ENCODE measurements around the gene ZDHHC5. TPM values are rescaled to one million over a fixed set of nuclear protein-coding genes. Genes with fewer than 3 reads are reported as not detected.

ZDHHC5 gene
- polyA plus RNA-seq, 2 of the 4 experiments (the other 2 are of a cell fraction): 44.1 to 63.8 TPM

- Histone ChIP-seq H3K4me1 (peaks cover 18% of the 10 kb centered on the region), H3K27ac (peak overlapping the region; percentile 96), H3K4me3 (peak overlapping the region; percentile 86), H3K9me3 (no peaks in the 10 kb centered on the region), H3K4me2 (peak overlapping the region; percentile 83)
- peak; percentile 93 for TF ChIP-seq PBX3 (IDR thresholded peaks at IDR 0.05)
- no peak for TF ChIP-seq CBX2 (IDR thresholded peaks at IDR 0.05; ENCODE audit: borderline replicate concordance, low read depth)
- TF ChIP-seq NPAS2 (CRISPR knock-in tag; IDR thresholded peaks at IDR 0.05; ENCODE audit: borderline replicate concordance): no peak
- TF ChIP-seq JUN (IDR thresholded peaks at IDR 0.05): peak in 1 of 2 experiments; percentile 47; a peak in 2 of 5 replicates
- TF ChIP-seq GATA3 (IDR thresholded peaks at IDR 0.05; ENCODE audit: borderline replicate concordance): peak; percentile 69
- peak; percentile 74 for TF ChIP-seq POLR2A (IDR thresholded peaks at IDR 0.05; ENCODE audit: low read length)
- 0 out of 2 replicates have a peak, but pooled peaks have one; percentile 36 for TF ChIP-seq E2F6 (IDR thresholded peaks at IDR 0.05; ENCODE audit: borderline replicate concordance, low read depth)
- TF ChIP-seq CEBPB (IDR thresholded peaks at IDR 0.05): peak in 1 of 2 experiments; percentile 59; a peak in 1 of 4 replicates
- no peak for TF ChIP-seq KDM1A (IDR thresholded peaks at IDR 0.05; ENCODE audit: low read depth)
- TF ChIP-seq MAZ (IDR thresholded peaks at IDR 0.05; ENCODE audit: borderline replicate concordance, low read depth, low read length): peak; percentile 20; the same call in 1 of the 2 replicates
- no peak for TF ChIP-seq ZC3H11A (IDR thresholded peaks at IDR 0.05)
- peak; percentile 68; the same call in 1 of the 2 replicates for TF ChIP-seq PHF8 (IDR thresholded peaks at IDR 0.05; ENCODE audit: borderline replicate concordance, low read depth)
- TF ChIP-seq MAX (IDR thresholded peaks at IDR 0.05): peak; percentile 62; the same call in 1 of the 2 replicates
- no peak for TF ChIP-seq HEYL (CRISPR knock-in tag; IDR thresholded peaks at IDR 0.05)
- peak; percentile 66; the same call in 1 of the 2 replicates for TF ChIP-seq BHLHE40 (IDR thresholded peaks at IDR 0.05; ENCODE audit: low read depth, low read length)
- 0 out of 3 replicates have a peak, but pooled peaks have one; percentile 33 for TF ChIP-seq BCL3 (IDR thresholded peaks at IDR 0.05)
- peak; percentile 56; the same call in 1 of the 2 replicates for TF ChIP-seq KDM5A (IDR thresholded peaks at IDR 0.05)
- WGBS (ENCODE audit: missing lambda C conversion rate): 2% methylated on average over 25 of the region's 29 CpGs
- FAIRE-seq (no peak), ATAC-seq (peak; percentile 82 to 85), DNase-seq (ENCODE audit: low read depth in 1 of 2, low spot score in 1 of 2) (peak; percentile 96 to 99)
- ChIA-PET CTCF (interaction anchor here (0.6 to 1.3 kb wide), 7 partner anchors 9 to 1504 kb away, joined by 3 to 5 read pairs (median 3); partner anchors contain the start of gene DTX4), POLR2A (interaction anchor here (2.5 kb wide), 1 partner anchor 74 kb away, joined by 8 read pairs; the partner anchor contains the start of gene SELENOH)
Measured at GRCh38 chr11:57667117-57667735, 688 bp upstream of the ZDHHC5 start.

GRCh38 chr11:57668434-57668782, 494 bp downstream of the ZDHHC5 start:
- ATAC-seq (peak; percentile 19 to 36), DNase-seq (ENCODE audit: low read depth in 1 of 2, low spot score in 1 of 2) (no peak), FAIRE-seq (no peak)
- POLR2A ChIA-PET: interaction anchor here (0.6 to 1.2 kb wide), 2 partner anchors 19 to 44 kb away, joined by 3 to 4 read pairs; partner anchors contain the start of genes MED19 and TMX2
- Histone ChIP-seq H3K4me2 (peak overlapping the region; percentile 95), H3K4me3 (peak overlapping the region; percentile 86), H3K27ac (peak overlapping the region; percentile 96), H3K9me3 (no peaks in the 10 kb centered on the region), H3K4me1 (peaks cover 18% of the 10 kb centered on the region)
- no peak for TF ChIP-seq PBX3 (IDR thresholded peaks at IDR 0.05)
- no peak for TF ChIP-seq HEYL (CRISPR knock-in tag; IDR thresholded peaks at IDR 0.05)
- no peak for TF ChIP-seq RAD21 (conservative IDR thresholded peaks at IDR 0.05 in 1 of 2, IDR thresholded peaks at IDR 0.05 in 1 of 2)
- no peak for TF ChIP-seq HOXA7 (CRISPR knock-in tag; IDR thresholded peaks at IDR 0.05)
- no peak for TF ChIP-seq RCOR1 (IDR thresholded peaks at IDR 0.05; ENCODE audit: low read depth, low read length)
- no peak for TF ChIP-seq ZFP36 (IDR thresholded peaks at IDR 0.05; ENCODE audit: borderline replicate concordance, partially characterized antibody)
- no peak for TF ChIP-seq E2F6 (IDR thresholded peaks at IDR 0.05; ENCODE audit: borderline replicate concordance, low read depth)
- TF ChIP-seq RFX5 (IDR thresholded peaks at IDR 0.05): no peak
- no peak for TF ChIP-seq ZNF302 (CRISPR knock-in tag; IDR thresholded peaks at IDR 0.05)
- TF ChIP-seq SREBF2 (IDR thresholded peaks at IDR 0.05): no peak
- no peak for TF ChIP-seq BHLHE40 (IDR thresholded peaks at IDR 0.05; ENCODE audit: low read depth, low read length)
- TF ChIP-seq ZC3H11A (IDR thresholded peaks at IDR 0.05): no peak
- TF ChIP-seq TP53 (CRISPR knock-in tag; IDR thresholded peaks at IDR 0.05): no peak
- no peak for TF ChIP-seq CBX8 (IDR thresholded peaks at IDR 0.05)
- TF ChIP-seq BCL3 (IDR thresholded peaks at IDR 0.05): no peak
- no peak for TF ChIP-seq CHD4 (IDR thresholded peaks at IDR 0.05; ENCODE audit: borderline replicate concordance)
- TF ChIP-seq RARB (CRISPR knock-in tag; IDR thresholded peaks at IDR 0.05): no peak
- TF ChIP-seq USF2 (IDR thresholded peaks at IDR 0.05): no peak
- TF ChIP-seq KDM5A (IDR thresholded peaks at IDR 0.05): no peak
- WGBS (ENCODE audit: missing lambda C conversion rate): 2% methylated on average over 30 of the region's 31 CpGs
- CTCF ChIA-PET: interaction anchor here (0.6 to 1.3 kb wide), 2 partner anchors 132 to 144 kb away, joined by 4 to 5 read pairs; no protein-coding TSS in a partner anchor
